Stimulated activated CD8-positive, alpha-beta memory T cell treated with anti-CD3 and anti-CD28 coated beads, Interleukin-12 subunit alpha, Interleukin-12 subunit beta, amount 100 ng/mL, for 24 hours (primary cell): ENCODE data around the gene SEMA3A.
"Not testable (repeated sequence)": the region's sequence is repeated elsewhere in the genome, so short reads cannot be mapped to it uniquely, and the experiment has no call there.

Experiments
- DNase-seq: peaks from one replicate; pipeline ENCODE4 v3.0.0-alpha.2; 2020; ENCODE audit errors: extremely low read depth

SEMA3A gene

DNA sequence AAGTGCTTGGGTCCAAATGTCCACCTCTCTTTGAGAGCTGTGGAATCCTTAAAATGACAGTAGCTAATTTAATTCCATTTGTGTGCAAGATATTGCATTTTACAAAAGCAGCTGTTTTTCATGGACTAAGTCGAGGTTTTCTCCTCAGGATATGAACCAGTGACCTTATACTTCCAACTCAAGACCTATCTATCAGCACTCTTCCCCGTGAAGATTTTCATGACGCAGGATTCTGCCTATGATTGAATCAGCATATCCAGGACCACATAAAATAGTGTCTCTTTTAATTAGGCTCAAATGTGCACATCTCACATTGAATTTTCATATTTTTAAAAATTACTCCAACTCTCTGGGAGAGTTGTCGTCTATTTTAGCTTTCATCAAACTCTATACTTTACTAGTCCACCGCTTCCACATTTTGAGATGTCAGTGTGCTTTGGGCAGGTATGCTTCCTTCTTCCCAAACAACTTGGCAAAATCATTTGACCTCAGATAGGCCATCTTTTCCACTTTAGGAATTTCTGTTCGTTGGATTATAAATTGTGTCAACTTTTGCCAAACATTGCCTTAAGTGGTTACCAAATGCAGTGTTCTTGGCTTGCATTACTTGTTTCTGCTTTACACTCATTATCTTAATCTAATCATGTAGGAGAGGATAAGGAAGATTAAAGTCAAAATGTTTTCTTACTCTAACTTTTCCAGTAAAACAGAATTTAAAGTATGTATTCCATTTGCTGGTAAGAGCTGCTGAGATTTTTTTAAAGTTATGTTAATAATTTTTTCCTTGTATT is 39.4 kb downstream of the SEMA3A start:
- no peak for DNase-seq

DNA sequence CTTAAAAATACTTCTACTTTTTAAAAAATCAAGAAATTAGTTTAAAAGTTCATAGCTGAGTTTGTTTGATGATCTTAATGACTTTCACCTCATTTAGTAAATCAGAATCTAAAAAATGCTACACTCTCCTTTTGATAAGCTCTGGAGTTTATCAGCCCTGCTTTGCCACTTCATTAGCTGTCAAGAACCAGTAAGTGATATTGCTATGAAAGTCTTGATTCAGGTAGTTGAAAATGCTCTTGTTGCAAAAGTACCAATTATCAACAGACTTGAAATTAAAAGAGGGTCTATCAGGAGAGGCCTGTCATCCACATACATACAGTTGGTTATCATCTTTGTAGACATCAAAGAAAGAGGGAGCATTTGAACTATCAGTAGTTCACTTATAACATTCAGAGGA is 41.6 kb downstream of the SEMA3A start:
- DNase-seq, result no peak

DNA sequence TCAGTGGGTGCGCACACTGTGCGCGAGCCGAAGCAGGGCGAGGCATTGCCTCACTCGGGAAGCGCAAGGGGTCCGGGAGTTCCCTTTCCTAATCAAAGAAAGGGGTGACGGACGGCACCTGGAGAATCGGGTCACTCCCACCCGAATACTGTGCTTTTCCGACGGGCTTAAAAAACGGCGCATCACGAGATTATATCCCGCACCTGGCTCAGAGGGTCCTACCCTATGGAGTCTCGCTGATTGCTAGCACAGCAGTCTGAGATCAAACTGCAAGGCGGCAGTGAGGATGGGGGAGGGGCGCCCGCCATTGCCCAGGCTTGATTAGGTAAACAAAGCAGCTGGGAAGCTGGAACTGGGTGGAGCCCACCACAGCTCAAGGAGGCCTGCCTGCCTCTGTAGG is 44.2 kb downstream of the SEMA3A start:
- DNase-seq, result not testable (repeated sequence)

DNA sequence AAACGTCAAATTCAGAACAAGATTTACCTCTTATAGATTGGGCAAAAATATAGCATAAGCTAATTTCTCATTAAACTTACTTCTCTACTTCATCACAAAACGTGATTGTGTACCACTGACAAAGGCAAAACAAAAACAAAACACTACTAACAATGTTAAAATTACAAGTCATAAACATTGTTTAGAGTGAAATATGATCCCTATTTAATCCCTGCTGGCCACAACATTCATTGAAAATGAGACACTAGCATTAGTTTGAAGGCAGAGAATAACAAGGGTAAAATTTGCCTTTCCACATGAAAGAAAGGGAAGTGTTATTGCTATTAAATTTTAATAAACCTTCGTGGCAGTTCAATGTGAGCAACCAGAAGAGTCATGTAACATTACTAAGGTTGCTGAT is 45.0 kb downstream of the SEMA3A start:
- DNase-seq, result no peak

DNA sequence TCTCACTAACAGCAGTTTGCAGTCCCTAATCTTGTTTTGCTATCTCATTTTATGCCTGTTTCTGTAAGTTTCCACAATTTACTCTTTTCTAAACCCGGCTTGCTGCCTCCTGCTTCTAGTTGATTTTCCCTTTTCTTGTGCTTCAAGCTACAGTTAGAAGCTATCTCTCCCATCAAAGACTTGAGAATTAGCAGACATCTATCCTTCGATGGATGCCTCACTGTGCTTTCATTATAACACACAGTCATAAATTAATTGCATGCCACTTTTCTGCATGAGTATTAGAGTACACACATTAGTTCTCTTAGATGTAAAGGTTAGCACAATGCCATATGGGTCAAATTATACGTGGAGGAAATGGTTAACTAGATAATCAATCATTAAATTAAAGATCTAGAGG is 48.7 kb downstream of the SEMA3A start:
- DNase-seq, result no peak

DNA sequence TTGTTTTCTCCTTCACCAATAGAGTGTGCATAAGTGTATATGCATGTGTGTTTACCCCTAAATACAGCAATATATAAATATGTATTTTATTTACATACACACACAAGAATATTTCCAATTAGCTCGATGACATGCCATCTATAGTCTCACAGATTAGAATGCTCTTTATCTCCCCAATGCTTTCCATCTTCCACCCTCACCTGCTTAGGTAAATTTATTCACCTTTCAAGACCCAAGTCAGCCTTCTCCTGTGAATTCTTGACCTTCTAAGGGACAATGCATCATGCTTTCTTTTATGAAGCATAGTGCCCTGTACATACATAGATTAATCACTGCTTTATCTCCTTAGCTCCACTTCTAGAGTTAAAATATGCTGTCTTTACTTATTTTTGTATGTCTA is 49.7 kb downstream of the SEMA3A start:
- no peak for DNase-seq

DNA sequence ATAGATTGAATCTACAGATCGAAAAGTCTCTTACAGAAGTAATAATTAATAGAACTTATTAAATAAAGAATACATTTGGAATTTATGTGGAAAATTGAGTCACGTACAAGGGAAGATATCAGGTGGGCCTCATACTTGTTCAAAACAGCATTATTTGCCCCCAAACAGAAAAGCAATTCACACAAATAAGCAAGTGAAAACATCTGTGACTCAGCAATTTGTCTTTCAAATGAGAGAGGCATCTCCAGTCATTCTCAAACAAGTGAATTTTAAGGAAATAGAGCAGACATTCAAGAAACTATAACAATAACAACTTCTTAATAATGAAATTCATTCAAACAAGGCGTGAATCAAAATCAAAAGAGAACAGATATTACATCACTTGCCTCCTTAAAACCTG is 50.1 kb downstream of the SEMA3A start:
- DNase-seq, result no peak

DNA sequence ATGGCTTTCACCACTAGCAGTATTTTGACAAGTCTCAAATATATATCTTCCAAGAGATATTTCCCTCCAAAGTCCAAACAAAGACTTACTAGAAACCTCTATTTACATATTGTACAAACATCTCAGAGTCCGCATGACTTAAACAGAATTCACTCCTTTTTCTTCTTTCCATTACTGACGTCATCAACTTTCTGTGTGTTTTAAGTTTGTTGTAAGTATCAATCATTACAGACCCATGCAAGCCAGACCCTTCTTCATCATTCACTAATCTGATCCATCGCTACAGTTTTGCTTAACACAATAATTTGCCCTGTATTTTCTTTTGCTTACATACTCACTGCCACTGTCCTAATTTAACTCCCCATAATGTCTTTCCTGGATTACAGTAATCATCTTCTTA is 51.9 kb downstream of the SEMA3A start:
- no peak for DNase-seq

DNA sequence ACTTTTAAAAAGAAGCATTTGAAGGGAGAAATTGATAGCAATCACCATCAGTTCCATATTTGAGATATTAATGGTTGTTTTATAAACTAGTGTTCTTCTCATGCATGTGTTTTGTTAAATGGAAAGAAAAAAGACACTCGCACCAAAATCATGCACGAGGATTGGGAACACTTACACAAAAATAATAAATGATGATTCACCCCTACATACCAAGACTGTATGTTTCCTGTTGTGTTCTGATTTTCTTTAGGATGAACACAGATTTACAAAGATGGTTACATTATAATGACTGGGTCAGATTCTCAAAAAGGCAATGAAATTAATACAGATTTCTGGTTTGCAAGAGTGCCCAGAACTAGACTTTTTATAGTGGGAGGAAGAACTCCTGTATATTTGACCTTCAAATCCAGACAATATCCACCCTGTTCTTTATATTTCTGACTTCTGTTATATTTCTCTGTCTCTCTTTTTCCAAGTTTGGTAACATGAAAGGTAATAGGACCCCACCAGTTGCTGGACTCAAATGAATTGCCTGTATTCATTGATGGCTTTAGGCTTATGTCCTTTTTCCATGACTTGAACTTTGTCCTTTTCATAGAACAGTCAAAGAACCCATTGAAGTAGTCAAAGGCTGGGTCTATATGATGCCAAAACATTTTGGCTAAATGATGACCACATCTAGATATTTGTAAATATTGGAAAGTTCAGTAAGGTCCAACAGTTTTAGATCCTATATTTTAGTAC is 54.4 kb downstream of the SEMA3A start:
- no peak for DNase-seq

DNA sequence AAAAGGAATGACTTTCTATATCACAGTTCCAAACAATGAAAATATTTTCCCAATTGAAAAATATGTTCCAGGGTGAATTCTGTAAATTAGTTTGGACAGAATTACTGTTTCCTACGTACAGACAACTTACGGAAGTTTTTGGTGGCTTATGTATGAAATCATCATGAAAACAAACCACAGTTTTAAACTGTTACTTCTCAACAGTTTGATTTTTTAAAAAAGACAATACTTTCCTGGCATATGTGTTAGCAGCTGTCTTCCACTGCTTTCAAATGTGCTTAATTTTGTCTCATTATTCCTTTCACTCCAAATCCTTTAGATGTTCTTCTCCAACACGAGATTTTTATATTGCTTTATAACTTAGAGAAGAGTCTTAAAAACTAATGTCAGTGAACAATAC is 56.2 kb downstream of the SEMA3A start:
- no peak for DNase-seq

DNA sequence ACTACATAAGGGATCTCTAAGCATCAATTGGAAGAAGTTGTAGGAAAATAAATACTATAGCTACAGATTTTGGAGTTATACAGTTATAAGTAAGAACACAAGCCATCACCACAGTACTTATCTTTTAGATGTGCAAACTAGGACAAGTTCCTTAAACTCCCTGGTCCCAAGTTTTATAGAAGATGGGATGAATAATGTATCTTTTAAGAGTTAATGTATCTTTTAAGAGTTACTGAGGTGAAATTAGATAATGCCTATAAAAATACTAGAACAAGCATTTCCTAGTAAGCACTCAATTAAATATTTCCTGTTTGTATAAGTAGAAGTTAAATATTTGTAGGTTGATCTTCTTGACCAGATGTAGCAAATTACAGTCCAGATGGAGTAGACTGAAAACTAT is 56.8 kb downstream of the SEMA3A start:
- no peak for DNase-seq

DNA sequence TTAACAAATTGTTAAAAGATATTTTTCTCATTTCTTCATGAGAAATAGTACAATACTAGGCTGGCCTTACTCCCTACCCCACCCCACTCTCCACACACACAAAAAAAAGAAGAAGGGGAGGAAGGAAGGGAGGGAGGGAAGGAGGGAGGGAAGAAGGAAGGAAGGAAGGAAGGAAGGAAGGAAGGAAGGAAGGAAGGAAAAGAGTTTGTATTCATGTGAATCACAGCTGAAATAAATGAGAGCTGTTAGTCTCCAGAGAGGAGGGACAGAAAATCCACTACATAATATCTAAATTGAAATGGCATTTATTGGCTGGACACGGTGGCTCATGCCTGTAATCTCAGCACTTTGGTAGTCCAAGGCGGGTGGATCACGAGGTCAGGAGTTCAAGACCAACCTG is 57.8 kb downstream of the SEMA3A start:
- no peak for DNase-seq

DNA sequence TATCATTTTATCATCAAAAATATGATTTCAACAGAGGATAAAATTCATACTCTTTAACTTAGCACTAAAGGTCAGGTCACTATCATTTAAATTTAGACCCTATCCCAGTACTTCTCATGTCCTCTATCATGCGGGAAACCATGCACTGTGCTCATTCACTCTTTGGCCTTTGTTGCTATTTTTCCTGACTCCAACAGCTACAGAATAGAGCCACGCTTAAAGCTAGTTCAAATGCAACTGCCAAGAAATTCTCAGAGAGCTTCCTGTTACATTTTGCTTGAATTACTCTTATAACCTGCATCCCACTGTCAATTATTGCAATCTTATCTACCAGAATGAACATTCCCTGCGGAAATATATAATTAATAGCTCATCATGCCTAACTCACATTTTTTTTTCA is 58.3 kb downstream of the SEMA3A start:
- DNase-seq, result no peak

DNA sequence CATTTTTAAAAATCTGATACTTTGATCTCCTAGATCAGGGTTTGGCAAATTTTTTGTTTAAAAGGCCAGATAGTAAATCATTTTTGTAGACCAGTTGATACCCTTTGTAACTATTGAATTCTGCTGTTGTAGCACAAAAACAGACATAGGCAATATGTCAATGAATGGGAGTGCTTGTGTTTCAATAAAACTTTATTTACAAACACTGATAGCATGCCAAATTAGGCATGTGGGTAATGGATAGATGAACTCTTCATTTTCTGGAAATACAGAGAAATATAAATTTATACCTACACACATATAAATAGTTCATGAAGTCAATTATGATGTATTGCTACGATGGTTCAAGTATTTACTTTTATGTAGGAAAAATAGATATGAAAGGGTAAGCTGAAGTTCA is 60.4 kb downstream of the SEMA3A start:
- no peak for DNase-seq

DNA sequence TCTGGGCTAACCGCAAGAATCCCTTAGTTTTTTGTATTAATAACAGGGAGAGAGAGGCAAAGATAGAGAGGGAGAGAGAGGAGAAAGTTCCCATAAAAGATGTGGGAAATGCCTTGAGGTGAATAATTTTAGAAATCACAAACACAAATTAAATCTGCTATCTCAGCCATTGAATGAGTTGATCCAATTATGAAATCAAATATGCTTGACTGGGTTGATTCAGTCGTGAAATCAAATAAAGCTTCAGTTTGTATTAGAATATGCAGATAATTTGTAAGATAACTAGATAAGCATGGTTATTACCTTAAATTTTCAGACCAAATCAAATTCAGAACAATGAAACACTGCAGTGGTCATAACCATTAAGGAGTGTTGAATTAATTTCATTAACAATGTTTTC is 68.9 kb downstream of the SEMA3A start:
- DNase-seq, result no peak

DNA sequence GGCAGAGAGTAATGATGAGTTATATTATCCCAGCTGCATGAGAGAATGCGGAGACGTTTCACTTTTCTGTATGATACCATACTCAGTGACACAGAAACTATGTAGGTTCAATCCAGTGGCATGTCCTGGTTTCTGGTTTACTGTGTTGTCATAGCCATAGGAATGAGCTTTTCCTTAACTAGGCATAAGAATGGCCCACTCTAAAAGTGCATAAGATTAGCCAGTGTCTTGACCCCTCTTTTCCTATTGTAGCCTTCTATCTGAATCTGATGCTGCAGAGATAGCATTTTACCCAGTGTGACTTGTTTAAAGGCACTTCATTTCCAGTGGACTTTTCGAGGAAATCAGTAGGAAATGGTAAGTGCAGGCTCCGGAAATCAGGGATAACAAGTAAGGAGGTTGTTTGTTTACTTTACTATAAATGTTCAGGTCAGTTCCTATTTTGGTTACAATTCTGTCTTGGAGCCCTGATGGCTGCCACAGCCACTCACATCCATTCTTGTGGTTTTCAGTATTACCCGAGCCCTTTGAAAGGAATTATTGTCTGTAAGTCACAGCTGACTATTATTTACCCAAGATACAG is 70.5 kb downstream of the SEMA3A start:
- DNase-seq, result no peak

DNA sequence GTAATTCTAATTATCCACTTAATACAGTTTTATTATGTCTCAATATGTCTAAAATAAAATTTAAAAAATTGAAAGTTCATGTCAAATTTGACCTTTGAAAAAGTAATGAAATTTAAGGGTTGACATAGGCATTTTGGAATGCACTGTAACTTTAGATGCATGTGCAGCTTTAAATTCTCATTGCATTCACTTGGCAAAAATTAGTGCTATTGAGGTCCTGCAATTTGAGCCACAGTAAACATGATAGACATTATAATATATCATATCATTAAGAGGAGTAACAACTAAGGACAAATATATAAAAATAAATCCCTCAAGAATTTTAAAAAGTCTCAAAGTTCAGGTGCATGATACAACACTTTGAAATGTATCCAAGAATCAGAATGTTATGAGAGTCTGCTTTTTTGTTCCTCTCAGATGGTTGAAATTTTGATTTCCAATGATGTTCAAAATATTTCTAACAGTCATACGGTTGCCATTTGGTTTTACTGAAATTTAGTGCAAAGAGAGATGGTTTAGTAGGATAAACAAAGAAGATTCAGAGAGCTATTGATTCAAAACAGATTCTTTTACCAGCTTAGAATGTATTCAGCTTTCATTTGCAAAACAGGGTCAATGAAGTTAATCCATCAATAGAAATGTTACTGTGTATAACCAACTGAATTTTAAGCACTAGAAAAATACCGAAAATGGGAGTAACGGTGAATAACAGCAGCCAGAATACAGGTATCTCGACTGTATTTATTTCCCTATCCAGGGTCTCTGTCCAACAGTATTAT is 71.8 kb downstream of the SEMA3A start:
- no peak for DNase-seq

DNA sequence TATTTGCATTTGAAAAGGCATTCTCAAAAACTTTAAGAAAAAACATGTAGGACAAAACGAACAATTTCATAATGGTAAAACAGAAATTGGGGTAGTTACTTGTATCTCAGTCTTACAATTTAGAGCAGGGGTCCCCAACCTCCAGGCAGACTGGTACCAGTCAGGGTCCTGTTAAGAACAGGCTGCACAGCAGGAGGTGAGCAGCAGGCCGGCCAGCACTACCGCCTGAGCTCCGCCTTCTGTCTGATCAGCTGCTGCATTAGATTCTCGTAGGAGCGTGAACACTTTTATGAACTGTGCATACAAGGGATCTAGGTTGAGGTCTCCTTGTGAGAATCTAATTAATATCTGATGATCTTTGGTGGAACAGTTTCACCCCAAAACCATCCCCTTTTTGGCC is 77.3 kb downstream of the SEMA3A start:
- no peak for DNase-seq

DNA sequence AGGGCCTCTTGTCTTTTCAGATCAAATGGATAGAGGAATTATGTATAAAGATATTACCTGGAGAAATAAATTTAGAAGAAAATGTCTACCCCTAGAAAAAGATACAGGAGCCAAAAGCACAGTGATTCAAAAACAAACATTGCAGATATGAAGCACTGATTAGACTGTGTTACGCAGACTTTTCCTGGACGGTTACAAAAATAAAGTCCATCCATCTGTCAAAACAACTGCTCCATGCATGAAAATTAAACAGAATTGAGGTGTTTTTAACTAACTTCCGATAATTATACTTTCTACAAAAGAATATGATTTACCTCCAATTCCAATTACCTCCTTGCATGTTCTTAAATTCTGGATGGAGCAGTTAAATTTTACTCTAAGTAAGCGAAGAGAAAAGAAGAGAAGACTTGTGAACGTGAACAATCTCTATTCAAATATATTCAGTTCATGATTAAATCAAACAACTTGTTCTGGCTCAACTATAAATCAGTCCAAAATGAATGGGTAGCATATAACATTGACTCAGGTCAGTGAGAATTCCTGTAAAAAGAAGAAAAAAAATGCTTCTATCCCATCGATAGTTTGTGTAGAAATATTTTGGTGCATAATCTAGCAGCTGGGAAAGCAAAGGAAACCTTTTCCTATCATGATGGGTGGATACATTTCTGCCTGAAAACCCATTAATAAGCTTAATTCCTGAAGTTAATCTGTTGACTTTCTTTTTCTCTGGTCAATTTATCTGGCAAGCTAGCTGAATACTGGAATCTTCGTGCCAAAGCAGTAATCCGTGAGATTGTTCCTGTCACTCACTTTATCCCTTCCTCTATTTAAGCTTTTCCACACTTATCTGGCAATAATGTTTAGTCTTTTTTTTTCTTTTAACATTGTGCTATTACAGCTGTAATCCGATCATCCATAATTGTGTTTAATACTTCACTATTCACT is 80.4 kb downstream of the SEMA3A start:
- DNase-seq, result no peak

DNA sequence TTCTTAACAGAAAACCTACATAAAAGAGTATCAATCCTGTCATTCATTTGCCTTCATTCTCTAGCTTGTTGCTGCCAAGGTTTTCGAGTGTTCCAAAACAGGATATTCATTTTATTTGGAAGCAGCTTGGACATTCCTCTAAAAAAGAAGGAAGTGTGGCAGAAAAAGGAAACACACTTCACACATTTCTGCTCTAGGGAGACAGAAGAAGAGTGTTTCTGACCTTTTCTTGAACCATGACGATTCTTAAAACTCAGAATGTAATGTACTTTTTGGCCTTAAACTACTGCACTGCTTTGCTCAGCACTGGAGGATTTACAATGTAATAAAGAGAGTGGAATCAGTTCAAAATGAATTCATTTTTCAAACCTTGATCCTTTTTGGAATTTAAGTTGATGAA is 81.3 kb downstream of the SEMA3A start:
- DNase-seq, result no peak

DNA sequence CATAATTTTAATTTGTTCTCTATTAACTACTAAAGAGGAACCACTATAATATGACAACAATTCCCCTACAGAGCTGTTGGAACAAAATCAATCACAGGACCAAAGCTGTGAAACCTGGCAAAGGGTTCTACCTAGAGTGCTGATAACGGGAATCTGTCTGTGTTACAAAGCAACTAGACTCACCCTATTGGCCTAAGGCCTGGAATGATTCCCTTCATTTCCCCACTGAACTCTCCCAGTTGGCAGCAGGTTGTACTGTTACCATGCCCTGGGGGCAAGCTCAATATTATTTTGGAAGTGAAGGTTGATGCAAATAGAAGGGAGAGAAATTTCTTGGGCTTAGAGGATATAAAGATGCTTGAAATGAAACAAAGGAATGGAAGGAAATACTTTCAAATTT is 81.8 kb downstream of the SEMA3A start:
- no peak for DNase-seq
